GM10248 (cell line): ENCODE measurements around the gene EDNRB.

Experiments
- CTCF ChIA-PET: fragments of 300-600 bp; sonication (Branson Sonifier 250); formaldehyde crosslinking; extraction: SDS; loops from one replicate; lab custom pipeline; 2021; ENCODE audit warnings: antibody characterized with exemption; lab: Yijun Ruan, JAX
- POLR2A ChIA-PET: fragments of 350-650 bp; sonication (Branson Sonifier 250); formaldehyde crosslinking; extraction: SDS; loops from one replicate; lab custom pipeline; 2020; ENCODE audit warnings: antibody characterized with exemption; lab: Yijun Ruan, JAX
- DNase-seq: peaks from one replicate; pipeline ENCODE4 v3.0.0; 2012; ENCODE audit errors: extremely low spot score
- TF ChIP-seq, protein P1 (sequence below): IDR thresholded peaks from 2 replicates; pipeline ENCODE4 v1.5.1; 2012; ENCODE audit warnings: mild to moderate bottlenecking, low read depth; ENCODE audit errors: extremely low read depth, missing control alignments, control extremely low read depth

Gene EDNRB

DNA sequence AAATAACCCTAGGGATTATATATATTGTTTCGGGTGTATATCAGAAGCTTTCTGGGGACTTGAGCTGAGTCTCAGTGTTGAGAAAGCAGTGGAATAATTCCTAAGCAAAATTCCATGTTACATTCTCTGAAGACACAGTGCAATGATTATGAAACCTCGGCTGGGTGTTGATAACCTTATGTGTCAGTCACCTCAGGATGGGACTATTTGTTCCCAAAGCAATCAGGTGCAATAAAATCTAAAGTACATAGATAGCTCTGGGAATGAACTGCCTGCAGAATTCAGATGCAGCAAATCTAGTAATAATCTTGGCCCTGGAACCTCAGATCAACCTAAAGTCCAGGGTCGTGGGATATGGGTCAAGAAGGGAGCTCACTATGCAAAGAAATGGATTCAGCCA, 53.0 kb downstream of the EDNRB start:
- POLR2A ChIA-PET, result no interaction called here
- TF ChIP-seq, protein P1, sequence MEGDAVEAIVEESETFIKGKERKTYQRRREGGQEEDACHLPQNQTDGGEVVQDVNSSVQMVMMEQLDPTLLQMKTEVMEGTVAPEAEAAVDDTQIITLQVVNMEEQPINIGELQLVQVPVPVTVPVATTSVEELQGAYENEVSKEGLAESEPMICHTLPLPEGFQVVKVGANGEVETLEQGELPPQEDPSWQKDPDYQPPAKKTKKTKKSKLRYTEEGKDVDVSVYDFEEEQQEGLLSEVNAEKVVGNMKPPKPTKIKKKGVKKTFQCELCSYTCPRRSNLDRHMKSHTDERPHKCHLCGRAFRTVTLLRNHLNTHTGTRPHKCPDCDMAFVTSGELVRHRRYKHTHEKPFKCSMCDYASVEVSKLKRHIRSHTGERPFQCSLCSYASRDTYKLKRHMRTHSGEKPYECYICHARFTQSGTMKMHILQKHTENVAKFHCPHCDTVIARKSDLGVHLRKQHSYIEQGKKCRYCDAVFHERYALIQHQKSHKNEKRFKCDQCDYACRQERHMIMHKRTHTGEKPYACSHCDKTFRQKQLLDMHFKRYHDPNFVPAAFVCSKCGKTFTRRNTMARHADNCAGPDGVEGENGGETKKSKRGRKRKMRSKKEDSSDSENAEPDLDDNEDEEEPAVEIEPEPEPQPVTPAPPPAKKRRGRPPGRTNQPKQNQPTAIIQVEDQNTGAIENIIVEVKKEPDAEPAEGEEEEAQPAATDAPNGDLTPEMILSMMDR, result no peak

DNA sequence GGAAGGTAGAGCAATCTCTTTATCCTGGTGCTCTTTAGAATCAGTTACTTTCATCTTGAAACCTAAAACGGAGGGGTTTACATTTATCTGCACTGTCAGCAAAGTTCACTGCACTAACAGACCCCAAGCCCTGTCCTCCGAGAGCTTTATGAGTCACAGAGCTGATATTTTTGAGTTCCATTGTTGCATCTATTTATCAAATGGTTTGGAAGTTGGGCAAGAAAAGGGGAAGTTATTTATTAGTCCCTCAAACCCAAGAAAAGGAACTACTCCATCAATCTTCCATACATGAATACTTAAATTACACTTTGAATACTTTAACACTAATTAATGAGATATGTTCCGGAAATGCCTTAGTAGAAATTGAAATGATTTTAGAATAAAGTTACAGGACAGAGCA, 55.5 kb downstream of the EDNRB start:
- TF ChIP-seq, protein P1, result no peak
- no peak for DNase-seq
- ChIA-PET CTCF (interaction anchor here (1.0 kb wide), 1 partner anchor 10 kb away, joined by 3 read pairs; no protein-coding TSS in a partner anchor), POLR2A (no interaction called here)

More for the DNA sequence above, 53.0 kb downstream of the EDNRB start:
- no peak for DNase-seq
- CTCF ChIA-PET, result interaction anchor here (1.0 to 1.2 kb wide), 3 partner anchors 9 to 22 kb away, joined by 3 read pairs; no protein-coding TSS in a partner anchor

DNA sequence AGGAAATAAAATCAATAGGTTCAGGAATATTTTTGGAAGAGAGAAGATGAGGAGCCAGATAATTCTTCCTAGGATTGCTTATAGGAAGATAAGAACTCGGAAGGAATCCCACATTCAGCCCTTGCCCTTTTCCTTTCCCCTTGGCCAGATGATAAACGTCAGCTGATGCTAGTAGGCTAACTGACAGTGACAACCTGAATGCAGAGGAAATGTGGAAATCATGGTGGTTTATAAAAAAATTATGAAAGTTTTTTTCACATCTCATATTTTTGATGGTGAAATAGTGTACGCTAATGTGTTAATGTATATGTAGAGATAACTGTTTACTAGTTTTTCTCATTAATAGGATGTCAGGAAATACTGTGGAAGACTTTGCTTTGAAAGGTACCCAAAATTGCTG, 56.9 kb downstream of the EDNRB start:
- POLR2A ChIA-PET, result no interaction called here
- CTCF ChIA-PET, result no interaction called here
- DNase-seq, result no peak
- TF ChIP-seq, protein P1, result no peak

DNA sequence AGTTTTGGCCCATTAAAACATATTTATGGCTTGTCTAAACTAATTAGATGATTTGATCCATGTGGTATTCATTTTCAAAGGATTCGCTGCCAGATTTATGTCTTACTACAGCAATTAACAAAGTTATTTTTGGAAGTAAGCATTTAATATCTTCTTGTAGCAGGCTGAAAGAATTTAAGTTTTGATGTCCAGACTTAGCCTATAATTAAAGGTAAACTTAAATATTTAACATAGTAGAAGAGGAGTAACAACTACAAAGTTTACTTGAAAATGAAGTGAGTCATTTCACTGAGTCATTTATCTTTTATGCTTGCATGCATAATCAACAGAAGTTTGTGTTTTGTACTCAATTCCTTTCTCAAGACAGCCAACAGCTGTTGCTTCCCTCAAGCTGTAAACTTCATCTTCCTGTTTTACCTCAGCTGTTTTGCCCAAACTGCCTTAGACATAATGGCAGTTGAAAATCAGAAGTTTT, 58.1 kb downstream of the EDNRB start:
- POLR2A ChIA-PET, result no interaction called here
- DNase-seq, result no peak
- CTCF ChIA-PET, result interaction anchor here (1.1 kb wide), 2 partner anchors 10 to 30 kb away, joined by 3 read pairs; no protein-coding TSS in a partner anchor
- TF ChIP-seq, protein P1, result no peak

DNA sequence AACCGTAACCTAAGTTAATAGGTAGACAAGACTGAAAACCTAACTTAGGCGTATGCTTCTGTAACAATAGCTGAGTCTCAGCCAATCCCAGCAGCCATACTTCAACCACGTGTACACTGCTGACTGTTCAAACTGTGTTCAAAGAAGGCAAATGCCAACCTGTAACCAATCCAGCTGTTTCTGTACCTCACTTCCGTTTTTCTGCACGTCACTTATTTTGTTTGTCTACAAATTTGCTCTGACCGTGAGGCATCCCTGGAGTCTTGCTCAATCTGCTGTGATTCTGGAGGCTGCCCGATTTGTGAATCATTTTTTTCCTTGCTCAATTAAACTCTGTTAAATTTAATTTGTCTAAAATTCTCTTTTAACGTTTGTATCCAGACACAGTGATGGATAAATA, 59.2 kb downstream of the EDNRB start:
- CTCF ChIA-PET, result interaction anchor here (1.1 kb wide), 1 partner anchor 31 kb away, joined by 3 read pairs; no protein-coding TSS in a partner anchor
- no peak for DNase-seq
- POLR2A ChIA-PET, result no interaction called here
- TF ChIP-seq, protein P1, result no peak

DNA sequence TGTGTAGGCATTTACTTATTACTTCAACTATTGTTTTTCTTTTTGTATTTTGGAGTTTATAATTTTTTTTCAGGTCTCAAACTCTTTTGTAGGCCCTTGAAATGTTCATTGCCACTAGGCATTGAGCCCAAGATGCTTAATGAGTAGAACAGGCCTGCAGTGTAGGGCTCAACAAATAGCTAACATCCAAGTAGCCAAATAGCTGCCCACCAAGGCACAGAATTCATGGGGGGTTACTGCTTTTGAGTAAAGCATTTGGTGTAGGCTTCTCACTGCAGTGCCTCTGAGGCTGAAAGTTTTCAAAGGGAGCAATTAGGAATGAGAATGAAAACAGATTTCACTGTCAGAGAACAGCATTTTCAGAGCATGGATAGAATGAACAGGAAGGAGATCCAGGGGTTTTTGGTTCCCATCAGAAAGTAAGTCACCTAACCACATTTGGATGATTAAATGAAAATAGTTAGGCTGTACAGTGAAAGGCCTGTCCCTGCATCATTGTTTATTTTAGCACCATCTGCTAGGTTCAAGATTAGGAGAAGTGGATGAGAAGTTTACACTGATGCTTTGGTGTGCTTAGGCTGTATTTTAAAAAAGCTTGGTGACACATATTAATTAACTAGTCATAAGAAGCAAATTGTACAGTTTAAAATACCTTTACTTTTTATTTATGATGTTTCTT, 61.0 kb downstream of the EDNRB start:
- no peak for DNase-seq
- CTCF ChIA-PET, result interaction anchor here (0.7 to 1.5 kb wide), 4 partner anchors 12 to 38 kb away, joined by 3 to 5 read pairs (median 4); no protein-coding TSS in a partner anchor
- TF ChIP-seq, protein P1, result no peak
- POLR2A ChIA-PET, result no interaction called here
